ENCODE results near the gene PSMB3.
A peak's percentile ranks its signal among the peaks of the same experiment; 100 is the strongest.

The PSMB3 gene

GRCh38 chr17:38712593-38712992, 39.9 kb upstream of the PSMB3 start:
- peaks cover 80 to 97% (median 92%) of the 10 kb centered on the region in 10 experiments for H3K4me1 ChIP-seq
- H3K27ac ChIP-seq = peak overlapping the region in 9 of 11 experiments; percentile 46 to 83 (median 73); a peak in 18 of 22 replicates
- peaks cover 16 to 69% (median 40%) of the 10 kb centered on the region in 11 experiments; a peak in 18 of 22 replicates for H4K20me1 ChIP-seq
- H3K9ac ChIP-seq = peak overlapping the region in 9 of 11 experiments; percentile 8 to 97 (median 65); a peak in 16 of 22 replicates
- peaks cover 75 to 88% (median 79%) of the 10 kb centered on the region in 11 experiments for H3K36me3 ChIP-seq
- TF ChIP-seq Cebpa-rat (IDR thresholded peaks at IDR 0.05) = no peak
- H3K4me2 ChIP-seq = peak overlapping the region; percentile 93 to 99 (median 98)
- H3K4me3 ChIP-seq = peak overlapping the region in 2 of 10 experiments; percentile 31 to 43; a peak in 2 of 20 replicates
- no peaks in the 10 kb centered on the region for H3K9me3 ChIP-seq (replicated peaks in 1 of 11)
- no peaks in the 10 kb centered on the region for H3K27me3 ChIP-seq

GRCh38 chr17:38713456-38714075, 39.0 kb upstream of the PSMB3 start:
- H4K20me1 ChIP-seq = peaks cover 7 to 59% (median 31%) of the 10 kb centered on the region in 11 experiments; a peak in 17 of 22 replicates
- peaks cover 70 to 90% (median 82%) of the 10 kb centered on the region in 10 experiments for H3K4me1 ChIP-seq
- H3K4me2 ChIP-seq = peak overlapping the region; percentile 93 to 99 (median 98); a peak in 19 of 22 replicates
- no peak overlapping the region; a peak in 1 of 20 replicates for H3K4me3 ChIP-seq
- peak overlapping the region in 7 of 11 experiments; percentile 64 to 83 (median 75); a peak in 10 of 22 replicates for H3K27ac ChIP-seq
- H3K36me3 ChIP-seq = peaks cover 73 to 88% (median 79%) of the 10 kb centered on the region in 11 experiments
- TF ChIP-seq Cebpa-rat (IDR thresholded peaks at IDR 0.05) = no peak
- H3K9ac ChIP-seq = peak overlapping the region in 9 of 11 experiments; percentile 7 to 97 (median 63); a peak in 7 of 22 replicates
- no peaks in the 10 kb centered on the region for H3K27me3 ChIP-seq
- no peaks in the 10 kb centered on the region for H3K9me3 ChIP-seq (replicated peaks in 1 of 11)

GRCh38 chr17:38715216-38715943, 37.2 kb upstream of the PSMB3 start:
- H4K20me1 ChIP-seq = peaks cover 2 to 41% (median 12%) of the 10 kb centered on the region in 11 experiments; a peak in 15 of 22 replicates
- H3K4me2 ChIP-seq = peak overlapping the region in 8 of 11 experiments; percentile 5 to 78 (median 23); a peak in 12 of 22 replicates
- peaks cover 53 to 82% (median 65%) of the 10 kb centered on the region in 10 experiments for H3K4me1 ChIP-seq
- H3K27ac ChIP-seq = peak overlapping the region in 10 of 11 experiments; percentile 0 to 54 (median 24); a peak in 11 of 22 replicates
- H3K9ac ChIP-seq = peak overlapping the region in 7 of 11 experiments; percentile 1 to 61 (median 31); a peak in 10 of 22 replicates
- no peak overlapping the region for H3K4me3 ChIP-seq
- TF ChIP-seq Cebpa-rat (IDR thresholded peaks at IDR 0.05) = no peak
- H3K9me3 ChIP-seq (replicated peaks in 1 of 11) = no peaks in the 10 kb centered on the region
- no peaks in the 10 kb centered on the region for H3K27me3 ChIP-seq
- peaks cover 73 to 88% (median 81%) of the 10 kb centered on the region in 11 experiments for H3K36me3 ChIP-seq

GRCh38 chr17:38716368-38717005, 36.1 kb upstream of the PSMB3 start:
- no peak overlapping the region for H3K4me3 ChIP-seq
- H3K36me3 ChIP-seq = peaks cover 84 to 98% (median 92%) of the 10 kb centered on the region in 11 experiments
- peak overlapping the region in 4 of 11 experiments; percentile 5 to 47 (median 23); a peak in 3 of 22 replicates for H3K27ac ChIP-seq
- no peaks in the 10 kb centered on the region for H3K27me3 ChIP-seq
- H4K20me1 ChIP-seq = peaks cover 0 to 34% (median 7%) of the 10 kb centered on the region in 11 experiments; a peak in 11 of 22 replicates
- no peak for TF ChIP-seq Cebpa-rat (IDR thresholded peaks at IDR 0.05)
- H3K4me2 ChIP-seq = peak overlapping the region in 2 of 11 experiments; percentile 62 to 78; a peak in 3 of 22 replicates
- peak overlapping the region in 4 of 11 experiments; percentile 9 to 24 (median 14); a peak in 2 of 22 replicates for H3K9ac ChIP-seq
- H3K9me3 ChIP-seq (replicated peaks in 1 of 11) = no peaks in the 10 kb centered on the region
- peaks cover 52 to 82% (median 64%) of the 10 kb centered on the region in 10 experiments for H3K4me1 ChIP-seq

GRCh38 chr17:38717139-38717745, 35.3 kb upstream of the PSMB3 start:
- Histone ChIP-seq H3K4me2 (no peak overlapping the region; a peak in 1 of 22 replicates), H3K9me3 (replicated peaks in 1 of 11) (no peaks in the 10 kb centered on the region), H3K27me3 (no peaks in the 10 kb centered on the region), H3K36me3 (peaks cover 88 to 100% (median 97%) of the 10 kb centered on the region in 11 experiments), H4K20me1 (peaks cover 0 to 26% (median 5%) of the 10 kb centered on the region in 11 experiments; a peak in 9 of 22 replicates), H3K4me3 (no peak overlapping the region), H3K4me1 (peaks cover 52 to 82% (median 64%) of the 10 kb centered on the region in 10 experiments), H3K9ac (peak overlapping the region in 3 of 11 experiments; percentile 9 to 24 (median 18); a peak in 3 of 22 replicates), H3K27ac (peak overlapping the region in 3 of 11 experiments; percentile 10 to 47 (median 36); a peak in 3 of 22 replicates)
- no peak for TF ChIP-seq Cebpa-rat (IDR thresholded peaks at IDR 0.05)

- Histone ChIP-seq H3K4me1 (peaks cover 36 to 79% (median 58%) of the 10 kb centered on the region in 10 experiments), H3K9ac (peak overlapping the region in 2 of 11 experiments; percentile 2 to 31; a peak in 2 of 22 replicates), H3K27me3 (no peaks in the 10 kb centered on the region), H3K27ac (peak overlapping the region in 4 of 11 experiments; percentile 16 to 27 (median 25); a peak in 5 of 22 replicates), H4K20me1 (peaks cover 0 to 21% (median 5%) of the 10 kb centered on the region in 11 experiments; a peak in 7 of 22 replicates), H3K36me3 (peaks cover 81 to 99% (median 92%) of the 10 kb centered on the region in 11 experiments), H3K9me3 (replicated peaks in 1 of 11) (no peaks in the 10 kb centered on the region), H3K4me2 (no peak overlapping the region), H3K4me3 (no peak overlapping the region)
- TF ChIP-seq Cebpa-rat (IDR thresholded peaks at IDR 0.05) = no peak
These were observed 33.1 kb upstream of the PSMB3 start for GRCh38 chr17:38719289-38719942.

GRCh38 chr17:38719943-38720641, 32.4 kb upstream of the PSMB3 start:
- Histone ChIP-seq H3K9me3 (replicated peaks in 1 of 11) (no peaks in the 10 kb centered on the region), H3K36me3 (peaks cover 83 to 99% (median 92%) of the 10 kb centered on the region in 11 experiments), H4K20me1 (peaks cover 0 to 21% (median 5%) of the 10 kb centered on the region in 11 experiments; a peak in 7 of 22 replicates), H3K27ac (peak overlapping the region in 3 of 11 experiments; percentile 16 to 27 (median 25); a peak in 5 of 22 replicates), H3K9ac (peak overlapping the region in 3 of 11 experiments; percentile 2 to 31 (median 21); a peak in 3 of 22 replicates), H3K4me2 (peak overlapping the region in 5 of 11 experiments; percentile 13 to 67 (median 49); a peak in 7 of 22 replicates), H3K4me3 (no peak overlapping the region), H3K4me1 (peaks cover 36 to 79% (median 58%) of the 10 kb centered on the region in 10 experiments), H3K27me3 (no peaks in the 10 kb centered on the region)
- no peak for TF ChIP-seq Cebpa-rat (IDR thresholded peaks at IDR 0.05)
